ENCODE data around the gene OPCML. TPM values are rescaled to one million over a fixed set of nuclear protein-coding genes. Genes with fewer than 3 reads are reported as not detected.

OPCML gene
- total RNA-seq, 1 experiment from 2014 or later: not detected

- CTCF ChIA-PET: no interaction called here
These were observed 118.6 kb downstream of the OPCML start for GRCh38 chr11:133413703-133414102.

GRCh38 chr11:133409799-133410198 lies 122.5 kb downstream of the OPCML start:
- no peak overlapping the region for H3K4me2 ChIP-seq
- no peak for DNase-seq
- H3K79me2 ChIP-seq (ENCODE audit: low read depth): no peaks in the 10 kb centered on the region
- BruUV-seq (replicated peaks): no TSS peak
- H3K4me1 ChIP-seq (replicated peaks; ENCODE audit: insufficient read depth): no peaks in the 10 kb centered on the region
- no peak overlapping the region for H2AFZ ChIP-seq
- peaks cover 4% of the 10 kb centered on the region for H3K27me3 ChIP-seq (ENCODE audit: insufficient read depth, low read depth)
- H3F3A ChIP-seq (ENCODE audit: insufficient read depth, low read depth): no peaks in the 10 kb centered on the region
- ChIA-PET POLR2A (ENCODE audit: unreplicated experiment) (no interaction called here), CTCF (no interaction called here)
- no peaks in the 10 kb centered on the region for H3K9me3 ChIP-seq (ENCODE audit: insufficient read depth, low read depth)
- no peak overlapping the region for H3K4me3 ChIP-seq
- H4K20me1 ChIP-seq (ENCODE audit: insufficient read depth): no peaks in the 10 kb centered on the region
- H3K36me3 ChIP-seq (ENCODE audit: low read depth): no peaks in the 10 kb centered on the region
- intact Hi-C loops (cut with micrococcal nuclease; ENCODE audit: unreplicated experiment): no loop called here
- H3K9me2 ChIP-seq (ENCODE audit: insufficient read depth): no peaks in the 10 kb centered on the region
- TF ChIP-seq CTCF (conservative IDR thresholded peaks at IDR 0.05) (no peak), EZH2 (IDR thresholded peaks at IDR 0.05; ENCODE audit: low read depth) (no peak)
- no peak overlapping the region for H3K27ac ChIP-seq

More at GRCh38 chr11:133413703-133414102, 118.6 kb downstream of the OPCML start:
- Histone ChIP-seq H3K4me1 (replicated peaks; ENCODE audit: insufficient read depth) (no peaks in the 10 kb centered on the region), H3K27ac (no peak overlapping the region), H3F3A (ENCODE audit: insufficient read depth, low read depth) (no peaks in the 10 kb centered on the region), H3K4me2 (no peak overlapping the region), H3K9me2 (ENCODE audit: insufficient read depth) (no peaks in the 10 kb centered on the region), H3K79me2 (ENCODE audit: low read depth) (no peaks in the 10 kb centered on the region), H3K36me3 (ENCODE audit: low read depth) (no peaks in the 10 kb centered on the region), H3K9me3 (ENCODE audit: insufficient read depth, low read depth) (no peaks in the 10 kb centered on the region), H4K20me1 (ENCODE audit: insufficient read depth) (no peaks in the 10 kb centered on the region), H3K27me3 (ENCODE audit: insufficient read depth, low read depth) (peaks cover 4% of the 10 kb centered on the region), H3K4me3 (no peak overlapping the region), H2AFZ (no peak overlapping the region)
- no TSS peak for BruUV-seq (replicated peaks)
- POLR2A ChIA-PET (ENCODE audit: unreplicated experiment): no interaction called here
- no peak for DNase-seq
- TF ChIP-seq CTCF (conservative IDR thresholded peaks at IDR 0.05) (no peak), EZH2 (IDR thresholded peaks at IDR 0.05; ENCODE audit: low read depth) (no peak)
- intact Hi-C loops (cut with micrococcal nuclease; ENCODE audit: unreplicated experiment): no loop called here

- no peak for TF ChIP-seq EZH2 (IDR thresholded peaks at IDR 0.05; ENCODE audit: low read depth)
- no peak for TF ChIP-seq CTCF (conservative IDR thresholded peaks at IDR 0.05)
- Histone ChIP-seq H3F3A (ENCODE audit: insufficient read depth, low read depth) (no peaks in the 10 kb centered on the region), H4K20me1 (ENCODE audit: insufficient read depth) (no peaks in the 10 kb centered on the region), H3K27me3 (ENCODE audit: insufficient read depth, low read depth) (peaks cover 1% of the 10 kb centered on the region), H3K4me3 (no peak overlapping the region), H3K27ac (no peak overlapping the region), H2AFZ (no peak overlapping the region), H3K36me3 (ENCODE audit: low read depth) (no peaks in the 10 kb centered on the region), H3K9me3 (ENCODE audit: insufficient read depth, low read depth) (no peaks in the 10 kb centered on the region), H3K4me2 (no peak overlapping the region), H3K4me1 (replicated peaks; ENCODE audit: insufficient read depth) (no peaks in the 10 kb centered on the region), H3K9me2 (ENCODE audit: insufficient read depth) (no peaks in the 10 kb centered on the region), H3K79me2 (ENCODE audit: low read depth) (no peaks in the 10 kb centered on the region)
- ChIA-PET CTCF (no interaction called here), POLR2A (ENCODE audit: unreplicated experiment) (no interaction called here)
- no peak for DNase-seq
- BruUV-seq (replicated peaks): no TSS peak
- intact Hi-C loops (cut with micrococcal nuclease; ENCODE audit: unreplicated experiment): no loop called here
These were observed 123.4 kb downstream of the OPCML start for GRCh38 chr11:133408936-133409335.

Data from PC-9 (cell line).